ENCODE data around the gene FUBP3. TPM values are rescaled to one million over a fixed set of nuclear protein-coding genes. Genes with fewer than 3 reads are reported as not detected.
A peak's percentile ranks its signal among the peaks of the same experiment; 100 is the strongest.

FUBP3 gene
- total RNA-seq, 1 donor from 2014 or later: 22.6 TPM

DNA sequence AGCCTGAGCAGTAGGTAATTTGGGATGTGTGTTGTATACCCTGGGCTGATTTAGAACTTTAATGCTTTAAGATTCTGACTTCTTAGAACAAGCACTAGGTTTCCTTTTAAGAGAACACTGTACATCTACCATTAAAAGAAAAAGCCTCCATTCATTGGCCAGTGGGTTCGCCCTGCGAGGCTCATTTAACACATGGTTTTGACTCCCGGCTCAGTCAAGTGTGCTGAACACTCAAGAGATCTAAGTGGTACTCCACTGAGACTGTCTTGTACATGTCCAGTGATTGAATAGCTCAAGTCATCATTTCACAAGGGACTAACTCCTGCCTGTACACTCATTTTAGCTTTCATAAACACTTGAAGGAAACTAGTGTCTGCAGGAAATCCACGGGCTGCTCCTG, 3.9 kb downstream of the FUBP3 start:
- TF ChIP-seq, protein P1, sequence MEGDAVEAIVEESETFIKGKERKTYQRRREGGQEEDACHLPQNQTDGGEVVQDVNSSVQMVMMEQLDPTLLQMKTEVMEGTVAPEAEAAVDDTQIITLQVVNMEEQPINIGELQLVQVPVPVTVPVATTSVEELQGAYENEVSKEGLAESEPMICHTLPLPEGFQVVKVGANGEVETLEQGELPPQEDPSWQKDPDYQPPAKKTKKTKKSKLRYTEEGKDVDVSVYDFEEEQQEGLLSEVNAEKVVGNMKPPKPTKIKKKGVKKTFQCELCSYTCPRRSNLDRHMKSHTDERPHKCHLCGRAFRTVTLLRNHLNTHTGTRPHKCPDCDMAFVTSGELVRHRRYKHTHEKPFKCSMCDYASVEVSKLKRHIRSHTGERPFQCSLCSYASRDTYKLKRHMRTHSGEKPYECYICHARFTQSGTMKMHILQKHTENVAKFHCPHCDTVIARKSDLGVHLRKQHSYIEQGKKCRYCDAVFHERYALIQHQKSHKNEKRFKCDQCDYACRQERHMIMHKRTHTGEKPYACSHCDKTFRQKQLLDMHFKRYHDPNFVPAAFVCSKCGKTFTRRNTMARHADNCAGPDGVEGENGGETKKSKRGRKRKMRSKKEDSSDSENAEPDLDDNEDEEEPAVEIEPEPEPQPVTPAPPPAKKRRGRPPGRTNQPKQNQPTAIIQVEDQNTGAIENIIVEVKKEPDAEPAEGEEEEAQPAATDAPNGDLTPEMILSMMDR (IDR thresholded peaks at IDR 0.05; ENCODE audit: borderline replicate concordance): no peak
- no peak for DNase-seq
- no peaks in the 10 kb centered on the region for H3K27me3 ChIP-seq (ENCODE audit: low read depth)
- H3K27ac ChIP-seq (replicated peaks): no peak overlapping the region
- peaks cover 77% of the 10 kb centered on the region for H3K4me1 ChIP-seq
- H3K36me3 ChIP-seq: no peaks in the 10 kb centered on the region
- H3K4me3 ChIP-seq: no peak overlapping the region
- no peaks in the 10 kb centered on the region for H3K9me3 ChIP-seq (replicated peaks)
- intact Hi-C loops (cut with micrococcal nuclease): no loop called here

DNA sequence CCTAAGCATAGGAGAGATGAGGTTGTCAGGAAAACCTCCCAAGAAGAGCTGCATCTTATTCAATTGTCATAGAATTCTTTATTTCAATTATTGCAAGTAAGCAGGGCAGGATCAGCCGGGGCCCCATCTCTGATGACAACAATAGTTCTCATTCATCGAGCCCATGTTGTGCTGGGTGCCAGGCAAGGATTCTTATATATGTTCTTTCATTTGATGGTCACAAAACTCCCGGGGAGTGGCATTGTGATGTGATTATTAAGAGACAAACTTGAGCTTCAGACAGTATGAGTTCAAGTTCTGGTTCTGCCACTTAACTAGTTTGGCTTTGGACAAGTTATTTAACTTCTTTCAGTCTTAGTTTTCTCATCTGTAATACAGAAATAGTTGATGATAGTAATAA, 8.5 kb downstream of the FUBP3 start:
- H3K9me3 ChIP-seq (replicated peaks): no peaks in the 10 kb centered on the region
- TF ChIP-seq, protein P1 (IDR thresholded peaks at IDR 0.05; ENCODE audit: borderline replicate concordance): no peak
- H3K4me3 ChIP-seq: no peak overlapping the region
- H3K4me1 ChIP-seq: peaks cover 77% of the 10 kb centered on the region
- DNase-seq: no peak
- H3K36me3 ChIP-seq: no peaks in the 10 kb centered on the region
- intact Hi-C loops (cut with micrococcal nuclease): no loop called here
- H3K27me3 ChIP-seq (ENCODE audit: low read depth): no peaks in the 10 kb centered on the region
- H3K27ac ChIP-seq (replicated peaks): peak overlapping the region; percentile 38

DNA sequence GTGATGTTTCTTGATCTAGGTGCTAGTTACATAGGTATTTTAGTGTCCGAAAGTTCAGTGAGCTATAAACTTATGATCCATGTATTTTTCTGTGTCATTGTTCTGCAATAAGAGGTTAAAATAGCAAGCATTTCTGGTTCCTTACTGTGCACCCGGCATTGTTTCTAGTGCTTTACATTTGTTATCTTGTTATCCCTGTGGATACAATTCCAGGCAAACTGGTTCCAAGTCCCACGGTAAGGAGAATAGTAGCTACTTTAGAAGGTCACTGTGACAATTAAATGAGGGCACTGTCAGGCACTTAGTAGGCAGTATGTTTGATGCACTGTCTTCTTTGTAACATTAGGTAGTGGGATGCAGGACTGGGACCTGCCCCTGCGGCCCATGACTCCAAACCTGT, 9.0 kb downstream of the FUBP3 start:
- no peaks in the 10 kb centered on the region for H3K9me3 ChIP-seq (replicated peaks)
- TF ChIP-seq, protein P1 (IDR thresholded peaks at IDR 0.05; ENCODE audit: borderline replicate concordance): no peak
- H3K4me3 ChIP-seq: no peak overlapping the region
- H3K27me3 ChIP-seq (ENCODE audit: low read depth): no peaks in the 10 kb centered on the region
- H3K36me3 ChIP-seq: no peaks in the 10 kb centered on the region
- no peak for DNase-seq
- intact Hi-C loops (cut with micrococcal nuclease): no loop called here
- peak overlapping the region; percentile 38 for H3K27ac ChIP-seq (replicated peaks)
- peaks cover 72% of the 10 kb centered on the region for H3K4me1 ChIP-seq

DNA sequence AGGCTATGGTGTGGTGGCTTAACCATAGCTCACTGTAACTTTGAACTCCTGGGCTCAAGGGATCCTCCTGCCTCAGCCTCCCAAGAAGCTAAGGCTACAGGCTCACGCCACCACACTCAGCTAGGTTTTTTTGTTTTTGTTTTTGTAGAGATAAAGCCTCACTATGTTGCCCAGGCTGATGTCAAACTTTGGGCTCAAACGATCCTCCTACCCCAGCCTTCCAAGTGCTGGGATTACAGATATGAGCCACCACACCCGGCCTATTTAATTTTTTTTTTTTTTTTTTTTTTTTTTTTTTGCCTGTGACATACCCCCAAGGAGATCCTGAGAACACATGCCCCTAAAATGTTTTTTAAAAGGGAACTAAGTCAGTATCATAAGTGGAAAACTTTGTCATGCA, 10.4 kb downstream of the FUBP3 start:
- Histone ChIP-seq H3K4me1 (peaks cover 64% of the 10 kb centered on the region), H3K36me3 (peaks cover 5% of the 10 kb centered on the region), H3K27ac (replicated peaks) (peak overlapping the region; percentile 70), H3K4me3 (peak overlapping the region; percentile 4), H3K9me3 (replicated peaks) (no peaks in the 10 kb centered on the region), H3K27me3 (ENCODE audit: low read depth) (no peaks in the 10 kb centered on the region)
- intact Hi-C loops (cut with micrococcal nuclease): no loop called here
- DNase-seq: no peak
- TF ChIP-seq, protein P1 (IDR thresholded peaks at IDR 0.05; ENCODE audit: borderline replicate concordance): no peak

DNA sequence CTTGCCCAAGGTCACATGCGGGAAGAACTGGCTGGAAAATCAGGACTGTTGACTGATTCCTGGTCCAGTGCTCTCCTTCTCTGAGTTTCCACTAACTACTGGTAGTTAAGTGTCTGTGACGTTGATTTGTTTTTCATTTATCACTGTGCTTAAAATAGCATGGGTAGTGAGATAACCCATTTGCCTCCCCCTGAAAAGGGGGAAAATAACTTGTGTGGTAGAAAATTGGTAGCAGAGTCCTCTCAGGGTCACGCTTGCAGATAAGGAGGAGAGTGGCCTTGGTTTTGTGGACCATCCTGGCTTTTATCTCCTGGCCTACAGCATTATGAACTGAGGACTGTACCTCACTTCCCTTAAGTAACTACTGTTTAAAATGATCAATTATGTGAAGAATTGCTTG, 10.9 kb downstream of the FUBP3 start:
- intact Hi-C loops (cut with micrococcal nuclease): no loop called here
- peak overlapping the region; percentile 70 for H3K27ac ChIP-seq (replicated peaks)
- DNase-seq: no peak
- peaks cover 60% of the 10 kb centered on the region for H3K4me1 ChIP-seq
- TF ChIP-seq, protein P1 (IDR thresholded peaks at IDR 0.05; ENCODE audit: borderline replicate concordance): no peak
- H3K36me3 ChIP-seq: peaks cover 5% of the 10 kb centered on the region
- no peaks in the 10 kb centered on the region for H3K9me3 ChIP-seq (replicated peaks)
- H3K4me3 ChIP-seq: peak overlapping the region; percentile 4
- H3K27me3 ChIP-seq (ENCODE audit: low read depth): no peaks in the 10 kb centered on the region

DNA sequence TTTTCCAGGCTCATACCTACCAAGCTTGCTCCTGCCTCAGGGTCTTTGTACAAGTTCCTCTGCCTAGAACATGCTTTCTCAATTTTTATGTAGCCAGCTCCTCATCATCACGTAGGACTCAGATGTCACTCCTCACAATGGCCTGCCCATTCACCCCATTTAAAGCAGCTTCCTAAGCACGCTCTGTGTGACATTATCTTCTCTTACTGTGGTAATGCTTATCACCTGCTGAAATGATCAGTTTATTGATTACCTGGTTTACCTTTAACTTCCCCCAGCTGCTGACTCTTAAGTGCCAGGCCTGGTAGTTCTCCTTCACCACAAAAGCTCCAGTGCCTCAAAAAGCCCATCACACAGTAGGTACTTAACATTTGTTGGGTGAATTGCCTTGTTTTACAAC, 13.6 kb downstream of the FUBP3 start:
- H3K4me1 ChIP-seq: peaks cover 55% of the 10 kb centered on the region
- no peaks in the 10 kb centered on the region for H3K27me3 ChIP-seq (ENCODE audit: low read depth)
- H3K36me3 ChIP-seq: peaks cover 32% of the 10 kb centered on the region
- no peaks in the 10 kb centered on the region for H3K9me3 ChIP-seq (replicated peaks)
- TF ChIP-seq, protein P1 (IDR thresholded peaks at IDR 0.05; ENCODE audit: borderline replicate concordance): no peak
- H3K27ac ChIP-seq (replicated peaks): peak overlapping the region; percentile 23
- no peak overlapping the region for H3K4me3 ChIP-seq
- intact Hi-C loops (cut with micrococcal nuclease): no loop called here
- DNase-seq: no peak
